Esophagus muscularis mucosa (tissue), 3 donors: ENCODE measurements around the gene AFF3.

Experiments used
- CTCF ChIP-seq, 3 experiments: fragments of 200-600 bp in 2 of 3; fragments of 450-650 bp in 1 of 3; sonication (generic) in 2 of 3; IDR thresholded peaks; one replicate each; pipeline ENCODE4 v1.5.1; 2017 to 2019; ENCODE audit warnings: antibody characterized with exemption in 3 of 3, mild to moderate bottlenecking in 2 of 3, moderate library complexity in 1 of 3
- POLR2AphosphoS5 ChIP-seq, 2 donors: sonication (generic); formaldehyde crosslinking; IDR thresholded peaks; one replicate each; pipeline ENCODE4 v1.6.1; 2017; ENCODE audit warnings: antibody characterized with exemption in 2 of 2

GRCh38 chr2:99576775-99577174, 565.6 kb downstream of the AFF3 start:
- no peak for TF ChIP-seq CTCF (IDR thresholded peaks at IDR 0.05)
- no peak for TF ChIP-seq POLR2AphosphoS5 (IDR thresholded peaks at IDR 0.05)
